Vagina (tissue), 2 donors: ENCODE results near the gene MPRIP.

Source experiments
- CTCF ChIP-seq, 3 experiments: fragments of 450-650 bp in 2 of 3; fragments of 200-600 bp in 1 of 3; sonication (generic) in 1 of 3; IDR thresholded peaks; one replicate each; pipeline ENCODE4 v1.5.1; 2017 to 2019; ENCODE audit warnings: antibody characterized with exemption in 3 of 3, mild to moderate bottlenecking in 2 of 3, moderate library complexity in 2 of 3
- POLR2A ChIP-seq, 2 donors: fragments of 450-650 bp; IDR thresholded peaks; one replicate each; pipeline ENCODE4 v1.6.1; 2017; ENCODE audit warnings: antibody characterized with exemption in 2 of 2, mild to moderate bottlenecking in 2 of 2, moderate library complexity in 2 of 2
- POLR2AphosphoS5 ChIP-seq, 2 donors: sonication (generic); formaldehyde crosslinking; IDR thresholded peaks; one replicate each; pipeline ENCODE4 v1.9.0; 2017; ENCODE audit warnings: antibody characterized with exemption in 2 of 2, mild to moderate bottlenecking in 2 of 2, low read depth in 1 of 2; ENCODE audit not compliant: insufficient read depth in 1 of 2

GRCh38 chr17:17236295-17237025 is 194.2 kb downstream of the MPRIP start:
- TF ChIP-seq CTCF (IDR thresholded peaks at IDR 0.05), result no peak
- no peak for TF ChIP-seq POLR2A (IDR thresholded peaks at IDR 0.05)
- TF ChIP-seq POLR2AphosphoS5 (IDR thresholded peaks at IDR 0.05; ENCODE audit: insufficient read depth in 1 of 2, low read depth in 1 of 2), result no peak
